LNCAP (cell line): ENCODE measurements around the gene MTNR1A.
A peak's percentile ranks its signal among the peaks of the same experiment; 100 is the strongest.

ENCODE experiments used
- TF ChIP-seq, protein P1 (sequence below): fragments of 450-650 bp; IDR thresholded peaks from 2 replicates; pipeline ENCODE4 v1.5.1; 2017; ENCODE audit warnings: mild to moderate bottlenecking

MTNR1A gene

GRCh38 chr4:186554914-186555827, at the start of gene MTNR1A:
TSS of gene MTNR1A (minus strand) at chr4:186555567. CDS start at chr4:186555365, 202 bp downstream.
- TF ChIP-seq, protein P1, sequence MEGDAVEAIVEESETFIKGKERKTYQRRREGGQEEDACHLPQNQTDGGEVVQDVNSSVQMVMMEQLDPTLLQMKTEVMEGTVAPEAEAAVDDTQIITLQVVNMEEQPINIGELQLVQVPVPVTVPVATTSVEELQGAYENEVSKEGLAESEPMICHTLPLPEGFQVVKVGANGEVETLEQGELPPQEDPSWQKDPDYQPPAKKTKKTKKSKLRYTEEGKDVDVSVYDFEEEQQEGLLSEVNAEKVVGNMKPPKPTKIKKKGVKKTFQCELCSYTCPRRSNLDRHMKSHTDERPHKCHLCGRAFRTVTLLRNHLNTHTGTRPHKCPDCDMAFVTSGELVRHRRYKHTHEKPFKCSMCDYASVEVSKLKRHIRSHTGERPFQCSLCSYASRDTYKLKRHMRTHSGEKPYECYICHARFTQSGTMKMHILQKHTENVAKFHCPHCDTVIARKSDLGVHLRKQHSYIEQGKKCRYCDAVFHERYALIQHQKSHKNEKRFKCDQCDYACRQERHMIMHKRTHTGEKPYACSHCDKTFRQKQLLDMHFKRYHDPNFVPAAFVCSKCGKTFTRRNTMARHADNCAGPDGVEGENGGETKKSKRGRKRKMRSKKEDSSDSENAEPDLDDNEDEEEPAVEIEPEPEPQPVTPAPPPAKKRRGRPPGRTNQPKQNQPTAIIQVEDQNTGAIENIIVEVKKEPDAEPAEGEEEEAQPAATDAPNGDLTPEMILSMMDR = peak; percentile 39; the same call in 1 of the 2 replicates

DNA sequence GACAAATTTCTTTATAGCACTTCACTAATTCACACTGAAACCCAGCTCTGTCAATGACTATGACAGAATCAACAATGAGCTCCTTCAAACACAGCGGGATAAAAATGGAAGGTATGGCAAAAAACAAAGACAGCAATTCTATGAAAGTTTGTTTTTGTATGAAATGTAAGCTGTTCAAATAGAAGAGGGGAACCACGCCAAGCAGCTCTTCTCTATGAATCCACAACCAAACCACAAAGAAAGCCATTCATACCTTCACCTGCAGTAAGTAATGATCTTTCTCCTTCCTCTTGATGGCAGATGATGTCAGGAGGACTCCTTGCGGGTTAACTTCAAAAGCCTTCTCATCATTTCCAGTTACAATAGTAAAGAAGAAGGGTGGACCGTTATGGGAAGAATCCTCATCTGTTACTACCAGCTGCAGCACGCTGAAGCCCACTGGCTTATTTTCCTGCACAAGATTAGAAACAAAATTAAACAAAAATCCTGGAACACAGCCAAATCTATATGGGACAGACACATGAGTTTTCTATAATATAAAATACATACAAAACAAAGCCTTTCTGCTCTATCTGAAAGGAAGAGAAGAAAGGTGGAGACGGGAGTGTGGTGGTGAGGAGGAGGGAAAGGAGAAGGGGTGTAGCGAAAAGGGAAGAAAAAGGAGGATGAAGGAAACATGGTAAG, 48.9 kb upstream of the MTNR1A start:
- TF ChIP-seq, protein P1 = no peak

GRCh38 chr4:186602978-186603377, 47.6 kb upstream of the MTNR1A start:
- TF ChIP-seq, protein P1 = no peak

DNA sequence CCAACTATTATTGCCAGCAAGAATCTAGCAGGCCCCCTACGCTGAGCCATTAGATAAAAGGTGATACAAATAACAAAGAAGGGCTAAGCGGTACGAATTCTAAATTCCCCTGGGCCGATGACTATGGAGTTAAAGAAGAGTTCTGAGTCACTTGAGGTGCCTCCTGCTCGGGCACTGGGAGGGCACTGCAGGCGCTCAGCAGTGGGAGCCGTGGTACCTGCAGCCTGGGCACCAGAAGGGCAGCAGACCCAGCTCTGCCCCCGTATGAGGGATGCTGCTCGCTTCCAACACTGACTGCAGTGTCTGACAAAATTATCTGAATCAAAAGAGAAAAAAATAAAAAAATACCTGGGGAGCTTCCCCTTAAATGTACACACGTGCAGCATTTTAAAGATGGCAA, 44.1 kb upstream of the MTNR1A start:
- TF ChIP-seq, protein P1 = no peak

DNA sequence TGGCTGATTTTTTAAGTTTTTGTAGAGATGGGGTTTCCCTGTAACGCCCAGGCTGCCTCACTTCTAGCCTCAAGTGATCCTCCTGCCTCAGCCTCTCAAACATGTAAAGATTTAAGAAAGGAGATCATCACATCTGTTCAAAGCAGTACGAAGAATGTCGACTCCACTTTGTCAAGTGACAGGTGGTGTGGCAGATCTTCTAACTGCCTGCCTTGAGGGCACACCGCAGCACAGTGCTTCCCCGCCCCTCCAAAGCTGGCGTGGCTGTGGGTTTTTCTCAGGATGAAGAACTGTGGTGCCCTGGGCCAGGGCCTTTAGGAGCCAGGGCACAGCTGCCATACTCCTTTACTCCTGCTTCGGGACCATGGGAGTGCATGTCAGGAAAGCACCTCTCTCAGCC, 43.3 kb upstream of the MTNR1A start:
- TF ChIP-seq, protein P1 = no peak

- TF ChIP-seq, protein P1 = no peak
Measured at GRCh38 chr4:186596850-186597390, 41.6 kb upstream of the MTNR1A start.

DNA sequence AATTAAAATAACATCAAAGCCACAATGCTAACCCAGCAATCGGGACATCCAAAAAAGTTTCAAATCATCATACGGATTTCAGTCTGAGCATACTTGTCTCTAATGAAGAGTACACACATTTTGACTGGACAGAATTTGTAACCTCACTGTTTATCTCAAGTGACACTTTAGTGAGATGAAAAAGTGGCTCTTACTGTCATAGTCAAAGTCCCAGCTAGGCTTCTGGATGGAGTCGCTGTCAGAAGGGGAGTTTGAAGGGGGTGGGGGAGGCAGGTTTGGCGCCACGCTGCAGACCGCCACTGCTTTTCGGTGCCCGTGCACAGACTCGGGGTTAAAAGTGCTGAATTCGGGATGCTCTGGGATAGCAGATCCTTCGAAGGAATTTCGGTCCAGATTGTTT, 41.0 kb upstream of the MTNR1A start:
- TF ChIP-seq, protein P1 = no peak
